Mesothelial cell of epicardium (in vitro differentiated cells): ENCODE data around the gene INSC. TPM values are rescaled to one million over a fixed set of nuclear protein-coding genes. Genes with fewer than 3 reads are reported as not detected.
A peak's percentile ranks its signal among the peaks of the same experiment; 100 is the strongest.

Source experiments
- DNase-seq, 2 experiments: peaks; one replicate each; pipeline ENCODE4 v3.0.0; 2021; ENCODE audit warnings: low spot score in 2 of 2; ENCODE audit not compliant: unreplicated experiment in 2 of 2
- H3K27ac Mint-ChIP-seq: 2 replicates; pipeline ENCODE4 v1.8.0; 2021; ENCODE audit warnings: mixed read lengths
- H3K27me3 Mint-ChIP-seq: 2 replicates; pipeline ENCODE4 v1.8.0; 2021; ENCODE audit warnings: low read depth, mixed read lengths
- H3K36me3 Mint-ChIP-seq: 2 replicates; pipeline ENCODE4 v1.8.0; 2021; ENCODE audit warnings: mixed read lengths
- H3K4me1 Mint-ChIP-seq: 2 replicates; pipeline ENCODE4 v1.8.0; 2021; ENCODE audit warnings: mixed read lengths
- H3K4me3 Mint-ChIP-seq: 2 replicates; pipeline ENCODE4 v1.8.0; 2021; ENCODE audit warnings: mild to moderate bottlenecking, moderate library complexity, mixed read lengths
- H3K9me3 Mint-ChIP-seq: 2 replicates; pipeline ENCODE4 v1.8.0; 2021; ENCODE audit warnings: mixed read lengths
- CTCF ChIP-seq: fragments of 200-600 bp; sonication (generic); IDR thresholded peaks from one replicate; pipeline ENCODE4 v1.5.0; 2021; ENCODE audit warnings: antibody characterized with exemption; ENCODE audit not compliant: unreplicated experiment
- total RNA-seq: library from RNA; stranded (reverse); gene quantifications from 3 replicates; pipeline ENCODE4 v1.2.1, GENCODE V29; 2021

The INSC gene
- total RNA-seq, 1 donor from 2014 or later = not detected

DNA sequence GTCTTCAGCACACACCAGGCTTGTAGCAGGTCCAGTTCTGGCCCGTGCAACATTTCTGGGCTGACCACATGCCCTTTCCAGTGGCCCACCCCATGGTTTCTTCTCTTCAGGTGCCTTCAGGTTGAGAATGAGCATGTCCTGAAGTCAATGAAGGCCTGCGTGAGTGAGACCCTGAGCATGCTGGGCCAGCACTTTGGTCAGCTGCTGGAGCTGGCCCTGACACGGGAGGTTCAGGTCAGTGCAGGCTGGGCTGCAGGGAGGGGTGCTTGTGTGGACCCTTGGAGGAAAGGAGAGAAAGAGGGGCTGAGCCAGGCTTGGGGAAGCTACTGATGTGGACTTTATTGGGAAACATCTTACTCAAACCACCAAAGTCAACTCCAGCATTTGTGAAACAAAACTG is 63.5 kb downstream of the INSC start:
- no peak for DNase-seq
- H3K36me3 Mint-ChIP-seq = no peaks in the 10 kb centered on the region
- H3K4me1 Mint-ChIP-seq = peaks cover 13% of the 10 kb centered on the region
- no peak overlapping the region for H3K4me3 Mint-ChIP-seq
- H3K27me3 Mint-ChIP-seq = peaks cover 18% of the 10 kb centered on the region
- TF ChIP-seq CTCF = no peak
- no peak overlapping the region for H3K27ac Mint-ChIP-seq
- H3K9me3 Mint-ChIP-seq = no peaks in the 10 kb centered on the region

DNA sequence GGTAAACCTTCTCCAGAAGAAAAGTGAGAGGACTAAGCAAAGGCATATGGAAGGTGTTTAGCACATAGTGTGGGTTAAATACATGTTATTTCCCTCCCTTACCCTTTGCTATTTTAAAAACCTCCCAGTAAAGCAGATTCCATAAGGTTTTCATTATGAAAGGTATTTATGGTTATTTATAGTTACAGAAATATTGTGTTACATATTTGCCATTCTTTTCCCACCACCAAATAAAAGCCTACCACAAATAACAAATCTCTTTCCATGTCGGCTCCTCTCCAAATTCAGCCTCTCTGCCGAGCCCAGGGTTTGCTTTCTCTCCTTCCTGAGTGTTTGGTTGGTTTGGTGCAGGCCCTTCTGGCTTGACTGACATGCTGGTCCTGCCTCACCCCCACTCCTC is 64.4 kb downstream of the INSC start:
- Mint-ChIP-seq H3K9me3 (no peaks in the 10 kb centered on the region), H3K27me3 (peaks cover 12% of the 10 kb centered on the region), H3K36me3 (no peaks in the 10 kb centered on the region), H3K27ac (peak overlapping the region; percentile 66), H3K4me3 (no peak overlapping the region), H3K4me1 (peaks cover 13% of the 10 kb centered on the region)
- TF ChIP-seq CTCF = no peak
- DNase-seq = no peak

DNA sequence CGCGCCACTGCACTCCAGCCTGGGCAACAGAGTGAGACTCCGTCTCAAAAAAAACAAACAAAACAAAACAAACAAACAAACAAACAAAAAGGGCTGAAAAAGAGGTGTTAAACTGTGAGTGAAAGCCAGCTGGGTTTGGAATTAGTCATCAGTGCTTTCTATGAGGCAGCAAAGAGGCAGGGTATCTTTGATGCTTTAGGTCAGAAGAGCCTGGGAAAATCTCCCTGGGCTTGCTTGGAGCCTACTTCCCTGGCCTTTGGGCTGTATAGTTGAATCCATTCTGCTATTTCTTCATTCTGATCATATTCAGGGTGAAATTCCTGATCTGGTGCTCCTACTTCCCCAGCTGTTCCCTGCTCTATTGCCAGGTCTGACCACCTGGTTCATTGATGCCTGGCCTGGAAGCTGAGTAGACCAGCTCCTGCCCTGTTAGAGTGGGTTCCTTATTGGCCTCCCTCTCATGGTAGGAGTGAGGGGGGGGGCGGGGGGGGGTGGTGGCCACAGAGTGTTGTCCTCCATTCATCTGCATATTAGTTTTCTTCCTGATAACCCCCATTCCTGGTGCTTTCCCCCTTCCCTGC is 65.6 kb downstream of the INSC start:
- Mint-ChIP-seq H3K27ac (no peak overlapping the region), H3K27me3 (peaks cover 7% of the 10 kb centered on the region), H3K4me1 (peaks cover 13% of the 10 kb centered on the region), H3K4me3 (no peak overlapping the region), H3K9me3 (no peaks in the 10 kb centered on the region), H3K36me3 (no peaks in the 10 kb centered on the region)
- no peak for DNase-seq
- no peak for TF ChIP-seq CTCF

GRCh38 chr11:15182372-15182771 is 67.6 kb downstream of the INSC start:
- Mint-ChIP-seq H3K36me3 (no peaks in the 10 kb centered on the region), H3K4me1 (peaks cover 13% of the 10 kb centered on the region), H3K4me3 (no peak overlapping the region), H3K27me3 (peaks cover 11% of the 10 kb centered on the region), H3K9me3 (no peaks in the 10 kb centered on the region), H3K27ac (no peak overlapping the region)
- no peak for TF ChIP-seq CTCF
- DNase-seq = no peak

- peaks cover 7% of the 10 kb centered on the region for H3K4me1 Mint-ChIP-seq
- no peak overlapping the region for H3K27ac Mint-ChIP-seq
- peaks cover 11% of the 10 kb centered on the region for H3K27me3 Mint-ChIP-seq
- no peak for DNase-seq
- H3K4me3 Mint-ChIP-seq = no peak overlapping the region
- no peaks in the 10 kb centered on the region for H3K36me3 Mint-ChIP-seq
- peaks cover 4% of the 10 kb centered on the region for H3K9me3 Mint-ChIP-seq
- no peak for TF ChIP-seq CTCF
Measured at GRCh38 chr11:15185021-15185420, 70.3 kb downstream of the INSC start.

- no peak for DNase-seq
- no peaks in the 10 kb centered on the region for H3K36me3 Mint-ChIP-seq
- H3K9me3 Mint-ChIP-seq = peaks cover 4% of the 10 kb centered on the region
- H3K4me1 Mint-ChIP-seq = peaks cover 5% of the 10 kb centered on the region
- no peak for TF ChIP-seq CTCF
- H3K27me3 Mint-ChIP-seq = peaks cover 11% of the 10 kb centered on the region
- H3K27ac Mint-ChIP-seq = no peak overlapping the region
- H3K4me3 Mint-ChIP-seq = no peak overlapping the region
Measured at GRCh38 chr11:15186146-15186545, 71.4 kb downstream of the INSC start.
